ENCODE measurements around the gene RPS6KB1.
A peak's percentile ranks its signal among the peaks of the same experiment; 100 is the strongest.
"Not testable (repeated sequence)": the region's sequence is repeated elsewhere in the genome, so short reads cannot be mapped to it uniquely, and the experiment has no call there.

The RPS6KB1 gene

GRCh38 chr17:59848385-59848668 lies 44.6 kb upstream of the RPS6KB1 start:
- Histone ChIP-seq H3K36me3 (ENCODE audit: low read depth) (no peaks in the 10 kb centered on the region), H3K4me3 (ENCODE audit: severe bottlenecking) (no peak overlapping the region), H3K4me1 (ENCODE audit: insufficient read depth, poor library complexity, severe bottlenecking) (peaks cover 49% of the 10 kb centered on the region), H3K27me3 (ENCODE audit: insufficient read depth, poor library complexity, severe bottlenecking) (no peaks in the 10 kb centered on the region), H3K27ac (ENCODE audit: poor library complexity, severe bottlenecking) (peak overlapping the region; percentile 100), H3K9me3 (ENCODE audit: severe bottlenecking) (no peaks in the 10 kb centered on the region)
- TF ChIP-seq, protein P1, sequence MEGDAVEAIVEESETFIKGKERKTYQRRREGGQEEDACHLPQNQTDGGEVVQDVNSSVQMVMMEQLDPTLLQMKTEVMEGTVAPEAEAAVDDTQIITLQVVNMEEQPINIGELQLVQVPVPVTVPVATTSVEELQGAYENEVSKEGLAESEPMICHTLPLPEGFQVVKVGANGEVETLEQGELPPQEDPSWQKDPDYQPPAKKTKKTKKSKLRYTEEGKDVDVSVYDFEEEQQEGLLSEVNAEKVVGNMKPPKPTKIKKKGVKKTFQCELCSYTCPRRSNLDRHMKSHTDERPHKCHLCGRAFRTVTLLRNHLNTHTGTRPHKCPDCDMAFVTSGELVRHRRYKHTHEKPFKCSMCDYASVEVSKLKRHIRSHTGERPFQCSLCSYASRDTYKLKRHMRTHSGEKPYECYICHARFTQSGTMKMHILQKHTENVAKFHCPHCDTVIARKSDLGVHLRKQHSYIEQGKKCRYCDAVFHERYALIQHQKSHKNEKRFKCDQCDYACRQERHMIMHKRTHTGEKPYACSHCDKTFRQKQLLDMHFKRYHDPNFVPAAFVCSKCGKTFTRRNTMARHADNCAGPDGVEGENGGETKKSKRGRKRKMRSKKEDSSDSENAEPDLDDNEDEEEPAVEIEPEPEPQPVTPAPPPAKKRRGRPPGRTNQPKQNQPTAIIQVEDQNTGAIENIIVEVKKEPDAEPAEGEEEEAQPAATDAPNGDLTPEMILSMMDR (IDR thresholded peaks at IDR 0.05; ENCODE audit: poor library complexity, severe bottlenecking), result no peak
- DNase-seq (ENCODE audit: low spot score) (no peak), ATAC-seq (ENCODE audit: low read depth) (no peak)

- Histone ChIP-seq H3K4me3 (ENCODE audit: severe bottlenecking) (no peak overlapping the region), H3K36me3 (ENCODE audit: low read depth) (no peaks in the 10 kb centered on the region), H3K9me3 (ENCODE audit: severe bottlenecking) (no peaks in the 10 kb centered on the region), H3K27ac (ENCODE audit: poor library complexity, severe bottlenecking) (peak overlapping the region; percentile 100), H3K27me3 (ENCODE audit: insufficient read depth, poor library complexity, severe bottlenecking) (no peaks in the 10 kb centered on the region), H3K4me1 (ENCODE audit: insufficient read depth, poor library complexity, severe bottlenecking) (peaks cover 52% of the 10 kb centered on the region)
- TF ChIP-seq, protein P1 (IDR thresholded peaks at IDR 0.05; ENCODE audit: poor library complexity, severe bottlenecking), result no peak
- DNase-seq (ENCODE audit: low spot score) (peak; percentile 51), ATAC-seq (ENCODE audit: low read depth) (no peak)
These were observed 44.1 kb upstream of the RPS6KB1 start for GRCh38 chr17:59848778-59849177.

- not testable (repeated sequence) for H3K4me3 ChIP-seq (ENCODE audit: severe bottlenecking); H3K36me3 ChIP-seq (ENCODE audit: low read depth); ATAC-seq (ENCODE audit: low read depth); H3K27me3 ChIP-seq (ENCODE audit: insufficient read depth, poor library complexity, severe bottlenecking); H3K9me3 ChIP-seq (ENCODE audit: severe bottlenecking)
- DNase-seq (ENCODE audit: low spot score), result peak; percentile 5
- peak overlapping the region; percentile 100 for H3K27ac ChIP-seq (ENCODE audit: poor library complexity, severe bottlenecking)
- H3K4me1 ChIP-seq (ENCODE audit: insufficient read depth, poor library complexity, severe bottlenecking), result peaks cover 60% of the 10 kb centered on the region
These were observed 42.6 kb upstream of the RPS6KB1 start for GRCh38 chr17:59850311-59850710.

DNA sequence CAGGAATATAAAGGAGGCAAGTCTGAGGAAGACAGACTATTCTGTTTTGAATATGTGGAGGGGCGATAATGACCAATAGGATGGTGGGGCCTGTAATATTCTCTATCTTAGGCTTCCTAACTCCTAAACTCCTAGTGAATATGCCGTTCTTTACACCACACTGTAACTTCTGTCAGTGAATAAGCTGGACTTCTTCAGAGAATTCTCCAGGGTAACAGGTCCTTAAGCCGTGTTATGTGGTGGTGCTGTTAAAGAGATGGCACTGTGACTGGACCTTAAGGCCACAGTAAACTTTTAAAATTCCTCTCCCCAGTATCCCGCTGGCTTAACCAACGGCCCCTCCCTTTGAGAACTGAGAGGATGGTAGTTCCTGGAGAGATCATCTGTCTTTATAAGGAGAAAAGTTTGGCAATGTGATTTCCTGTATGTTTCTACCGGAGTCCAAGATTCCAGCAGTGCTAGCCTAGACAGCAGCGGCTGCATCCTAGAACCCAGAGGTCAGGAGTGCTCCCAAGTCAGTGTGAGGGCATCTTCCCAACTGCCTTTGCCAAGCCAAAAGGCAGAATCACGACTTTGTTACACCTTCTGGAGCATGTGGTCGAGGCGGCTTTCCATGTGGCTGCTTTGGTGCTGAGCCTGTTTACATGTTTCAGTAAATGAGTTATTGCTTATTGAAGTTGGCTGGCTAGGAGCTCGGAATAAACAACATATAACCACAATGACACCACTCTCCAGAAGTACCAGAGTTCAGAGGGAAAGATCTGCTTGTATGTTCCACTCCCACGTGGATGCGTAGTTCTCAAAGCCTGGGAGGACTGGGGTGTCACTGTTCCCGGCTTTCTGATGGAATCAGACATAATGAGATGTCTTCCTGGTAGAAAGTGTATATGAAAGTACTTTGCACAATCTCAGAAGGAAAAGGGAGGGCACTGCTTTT lies 41.2 kb upstream of the RPS6KB1 start:
- no peaks in the 10 kb centered on the region for H3K36me3 ChIP-seq (ENCODE audit: low read depth)
- no peak overlapping the region for H3K4me3 ChIP-seq (ENCODE audit: severe bottlenecking)
- TF ChIP-seq, protein P1 (IDR thresholded peaks at IDR 0.05; ENCODE audit: poor library complexity, severe bottlenecking), result no peak
- no peaks in the 10 kb centered on the region for H3K9me3 ChIP-seq (ENCODE audit: severe bottlenecking)
- H3K4me1 ChIP-seq (ENCODE audit: insufficient read depth, poor library complexity, severe bottlenecking), result peaks cover 57% of the 10 kb centered on the region
- ATAC-seq (ENCODE audit: low read depth) (peak; percentile 20; the same call in 2 of the 3 replicates), DNase-seq (ENCODE audit: low spot score) (peak; percentile 43)
- H3K27ac ChIP-seq (ENCODE audit: poor library complexity, severe bottlenecking), result peak overlapping the region; percentile 87
- no peaks in the 10 kb centered on the region for H3K27me3 ChIP-seq (ENCODE audit: insufficient read depth, poor library complexity, severe bottlenecking)

GRCh38 chr17:59852847-59853167 lies 40.1 kb upstream of the RPS6KB1 start:
- Histone ChIP-seq H3K27ac (ENCODE audit: poor library complexity, severe bottlenecking) (peak overlapping the region; percentile 87), H3K4me1 (ENCODE audit: insufficient read depth, poor library complexity, severe bottlenecking) (peaks cover 48% of the 10 kb centered on the region)
- H3K27me3 ChIP-seq (ENCODE audit: insufficient read depth, poor library complexity, severe bottlenecking); ATAC-seq (ENCODE audit: low read depth); DNase-seq (ENCODE audit: low spot score); H3K4me3 ChIP-seq (ENCODE audit: severe bottlenecking); H3K9me3 ChIP-seq (ENCODE audit: severe bottlenecking); H3K36me3 ChIP-seq (ENCODE audit: low read depth): not testable (repeated sequence)
